Hematopoietic multipotent progenitor cell treated with erythropoietin and hydrocortisone succinate and interleukin-3 and kit ligand, for 8 days (in vitro differentiated cells): ENCODE data around the gene LETMD1.
"Not testable (repeated sequence)": the region's sequence is repeated elsewhere in the genome, so short reads cannot be mapped to it uniquely, and the experiment has no call there.

ENCODE experiments used
- DNase-seq: peaks from one replicate; pipeline ENCODE4 v3.0.0-alpha.2; 2015

LETMD1 gene

GRCh38 chr12:51047655-51048540 lies at the start of gene LETMD1:
Gene LETMD1 (plus strand): TSS chr12:51048327. CDS start chr12:51048357, 30 bp downstream.
- DNase-seq: peak; percentile 99

GRCh38 chr12:50999093-50999492 lies 49.0 kb upstream of the LETMD1 start:
- no peak for DNase-seq

GRCh38 chr12:51000245-51000644 lies 47.9 kb upstream of the LETMD1 start:
- no peak for DNase-seq

GRCh38 chr12:51001799-51002198 lies 46.3 kb upstream of the LETMD1 start:
- peak; percentile 43 for DNase-seq

GRCh38 chr12:51004504-51004903 lies 43.6 kb upstream of the LETMD1 start:
- no peak for DNase-seq

- no peak for DNase-seq
Measured at GRCh38 chr12:51005030-51005429, 43.1 kb upstream of the LETMD1 start.

GRCh38 chr12:51005671-51006070 lies 42.5 kb upstream of the LETMD1 start:
- no peak for DNase-seq

- DNase-seq: no peak
Measured at GRCh38 chr12:51008329-51009055, 39.6 kb upstream of the LETMD1 start.

- peak; percentile 56 for DNase-seq
Measured at GRCh38 chr12:51009056-51009440, 39.1 kb upstream of the LETMD1 start.

- DNase-seq: peak; percentile 22
Measured at GRCh38 chr12:51011955-51012354, 36.2 kb upstream of the LETMD1 start.

GRCh38 chr12:51012570-51013236 lies 35.4 kb upstream of the LETMD1 start:
- peak; percentile 70 for DNase-seq

- no peak for DNase-seq
Measured at GRCh38 chr12:51013441-51013840, 34.7 kb upstream of the LETMD1 start.

- not testable (repeated sequence) for DNase-seq
Measured at GRCh38 chr12:51014467-51014866, 33.7 kb upstream of the LETMD1 start.

- DNase-seq: peak; percentile 76
Measured at GRCh38 chr12:51017452-51017851, 30.7 kb upstream of the LETMD1 start.

- peak; percentile 22 for DNase-seq
Measured at GRCh38 chr12:51018956-51019355, 29.2 kb upstream of the LETMD1 start.

- DNase-seq: no peak
Measured at GRCh38 chr12:51019927-51020326, 28.2 kb upstream of the LETMD1 start.

- peak; percentile 88 for DNase-seq
Measured at GRCh38 chr12:51020448-51021182, 27.5 kb upstream of the LETMD1 start.

- peak; percentile 91 for DNase-seq
Measured at GRCh38 chr12:51021694-51022093, 26.4 kb upstream of the LETMD1 start.

- DNase-seq: peak; percentile 36
Measured at GRCh38 chr12:51023625-51024382, 24.3 kb upstream of the LETMD1 start.

GRCh38 chr12:51025338-51025835 lies 22.7 kb upstream of the LETMD1 start:
- no peak for DNase-seq

GRCh38 chr12:51025836-51026638 lies 22.1 kb upstream of the LETMD1 start, which contains the start of gene SLC11A2:
Gene SLC11A2 (minus strand): TSS chr12:51026384. CDS start chr12:51010728, 15,656 bp downstream.
- peak; percentile 96 for DNase-seq
